Adrenal gland (tissue), 5 donors: ENCODE results near the gene TUBA4B.

ENCODE experiments used
- CTCF ChIP-seq, 6 experiments: fragments of 450-650 bp in 4 of 6; fragments of 200-600 bp in 2 of 6; sonication (generic) in 1 of 6; IDR thresholded peaks; 1 replicate in 5 of 6; 2 replicates in 1 of 6; pipeline versions ENCODE4 v1.5.1 to v1.8.0; 2016 to 2021; ENCODE audit warnings: antibody characterized with exemption in 6 of 6, mild to moderate bottlenecking in 2 of 6, moderate library complexity in 1 of 6
- POLR2A ChIP-seq, 2 donors: fragments of 450-650 bp; IDR thresholded peaks; one replicate each; pipeline ENCODE4 v1.6.1; 2017; ENCODE audit warnings: antibody characterized with exemption in 2 of 2, mild to moderate bottlenecking in 2 of 2, moderate library complexity in 1 of 2
- donor health status: DM: no; HTN: no; CAD: no.

- TF ChIP-seq CTCF (IDR thresholded peaks at IDR 0.05) (no peak), POLR2A (IDR thresholded peaks at IDR 0.05) (no peak)
Measured at GRCh38 chr2:219215871-219216534, 37.0 kb upstream of the TUBA4B start.
